HCT116 (cell line): ENCODE results near the gene CT45A10. TPM values are rescaled to one million over a fixed set of nuclear protein-coding genes. Genes with fewer than 3 reads are reported as not detected.
"Not testable (repeated sequence)": the region's sequence is repeated elsewhere in the genome, so short reads cannot be mapped to it uniquely, and the experiment has no call there.

Source experiments
- ATAC-seq: fragments of 200-7000 bp; cut with Tn5 transposase; 2 replicates; pipeline ENCODE4 v1.9.1; 2020; ENCODE audit warnings: mild to moderate bottlenecking, moderate library complexity
- BruUV-seq: library from RNA; stranded (reverse); fragments of 400-500 nt; replicated peaks from 2 replicates; lab custom pipeline; 2021; lab: Mats Ljungman, UMichigan
- CTCF ChIA-PET: fragments of 300-600 bp; sonication (Branson Sonifier 250); formaldehyde crosslinking; loops from one replicate; lab custom pipeline; 2021; ENCODE audit warnings: antibody characterized with exemption; lab: Charles Lee
- POLR2A ChIA-PET: fragments of 300-600, 350-600 bp; sonication (Branson Sonifier 250); formaldehyde crosslinking; loops from one replicate; lab custom pipeline; 2021; ENCODE audit warnings: antibody characterized with exemption; lab: Charles Lee
- RAD21 ChIA-PET, 2 experiments: fragments of 300-600 bp; sonication (Branson Sonifier 250); formaldehyde crosslinking; loops; one replicate each; lab custom pipeline; 2023; ENCODE audit warnings: low total read pairs in 2 of 2; ENCODE audit not compliant: uncharacterized antibody in 2 of 2, unreplicated experiment in 2 of 2, low non-redundant PET in 1 of 2; lab: Charles Lee
- DNase-seq: peaks from one replicate; pipeline ENCODE4 v3.0.0-alpha.2; 2010; ENCODE audit warnings: low read depth, low spot score
- H2AFZ ChIP-seq: fragments of 200-600 bp; shearing (Covaris generic), sonication (generic); 2 replicates; pipeline ENCODE4 v1.6.1; 2017; ENCODE audit warnings: low read depth, mixed run types, mixed read lengths, antibody characterized with exemption, low read length; ENCODE audit not compliant: poor library complexity, severe bottlenecking
- H3K27ac ChIP-seq: 2 replicates; pipeline ENCODE4 v1.5.1; 2012; ENCODE audit warnings: low read depth, low read length
- H3K27me3 ChIP-seq: fragments of 200-600 bp; sonication (generic); 2 replicates; pipeline ENCODE4 v1.6.1; 2016; ENCODE audit warnings: mixed run types, low read length, mixed read lengths; ENCODE audit not compliant: insufficient read depth
- H3K36me3 ChIP-seq, 2 experiments: fragments of 200-500 bp in 1 of 2; fragments of 200-600 bp in 1 of 2; sonication (Bioruptor generic) in 1 of 2; sonication (generic) in 1 of 2; 2 replicates each; pipeline versions ENCODE4 v1.5.1 to v1.6.1; 2014 to 2016; ENCODE audit warnings: low read length in 2 of 2, inconsistent platforms in 1 of 2, mixed read lengths in 1 of 2, mixed run types in 1 of 2; ENCODE audit not compliant: insufficient read depth in 2 of 2, control insufficient read depth in 1 of 2
- H3K4me1 ChIP-seq, 2 experiments: fragments of 200-600 bp in 1 of 2; sonication (generic) in 1 of 2; 2 replicates each; pipeline versions ENCODE4 v1.5.1 to v1.6.1; 2012 to 2017; ENCODE audit warnings: low read length in 2 of 2, inconsistent platforms in 1 of 2, mild to moderate bottlenecking in 1 of 2, mixed read lengths in 1 of 2, mixed run types in 1 of 2, moderate library complexity in 1 of 2; ENCODE audit not compliant: insufficient read depth in 2 of 2, control insufficient read depth in 1 of 2
- H3K4me2 ChIP-seq: fragments of 200-600 bp; sonication (generic); 2 replicates; pipeline ENCODE4 v1.6.1; 2017; ENCODE audit warnings: mixed run types, low read length, mixed read lengths
- H3K4me3 ChIP-seq, 2 experiments: fragments of 200-600 bp in 1 of 2; sonication (generic) in 1 of 2; replicated peaks in 1 of 2; 2 replicates each; pipeline ENCODE4 v1.5.1; 2011 to 2016; ENCODE audit warnings: low read length in 2 of 2, control low read depth in 1 of 2, low read depth in 1 of 2, mild to moderate bottlenecking in 1 of 2, mixed read lengths in 1 of 2, mixed run types in 1 of 2
- H3K79me2 ChIP-seq: fragments of 200-600 bp; sonication (generic); 2 replicates; pipeline ENCODE4 v1.6.1; 2017; ENCODE audit warnings: mild to moderate bottlenecking, mixed run types, low read length, moderate library complexity, mixed read lengths; ENCODE audit not compliant: insufficient read depth
- H3K9ac ChIP-seq: fragments of 200-600 bp; sonication (generic); 2 replicates; pipeline ENCODE4 v1.6.1; 2016; ENCODE audit warnings: low read length, mixed read lengths
- H3K9me2 ChIP-seq: fragments of 200-600 bp; sonication (generic), shearing (Covaris generic); 2 replicates; pipeline ENCODE4 v1.6.1; 2017; ENCODE audit warnings: mixed run types, mild to moderate bottlenecking, moderate library complexity; ENCODE audit not compliant: insufficient read depth
- H3K9me3 ChIP-seq, 2 experiments: fragments of 200-500 bp in 1 of 2; fragments of 200-600 bp in 1 of 2; sonication (Bioruptor generic) in 1 of 2; sonication (generic) in 1 of 2; 2 replicates each; pipeline ENCODE4 v1.6.1; 2014 to 2017; ENCODE audit warnings: low read length in 2 of 2, mixed read lengths in 2 of 2, inconsistent platforms in 1 of 2, low read depth in 1 of 2, mild to moderate bottlenecking in 1 of 2, mixed run types in 1 of 2, moderate library complexity in 1 of 2; ENCODE audit not compliant: control insufficient read depth in 1 of 2, insufficient read depth in 1 of 2
- H4K20me1 ChIP-seq: fragments of 200-600 bp; sonication (generic), shearing (Covaris generic); 2 replicates; pipeline ENCODE4 v1.6.1; 2017; ENCODE audit warnings: mixed run types, mild to moderate bottlenecking, moderate library complexity; ENCODE audit not compliant: insufficient read depth
- EGR1 ChIP-seq: IDR thresholded peaks from 2 replicates; pipeline ENCODE4 v1.6.1; 2012; ENCODE audit warnings: low read depth
- RAD21 ChIP-seq: IDR thresholded peaks from 2 replicates; pipeline ENCODE4 v1.6.1; 2012; ENCODE audit warnings: low read depth, mild to moderate bottlenecking
- SRF ChIP-seq: IDR thresholded peaks from 2 replicates; pipeline ENCODE4 v1.6.1; 2012; ENCODE audit warnings: low read depth
- ZFX ChIP-seq: fragments of 450-650 bp; IDR thresholded peaks from 2 replicates; pipeline ENCODE4 v1.6.1; 2017
- ZNF274 ChIP-seq: fragments of 200-500 bp; sonication (Bioruptor generic); IDR thresholded peaks from 2 replicates; pipeline ENCODE4 v1.6.1; 2014; ENCODE audit warnings: mild to moderate bottlenecking, low read depth, low read length, inconsistent platforms
- intact Hi-C: fragments of 100-400 bp; cut with micrococcal nuclease; formaldehyde crosslinking; loops from 2 replicates; pipeline ENCODE4 v1.10.0; 2022
- total RNA-seq: library from RNA; stranded (reverse); gene quantifications from one replicate; pipeline ENCODE4 v1.2.1, GENCODE V29; 2021; ENCODE audit not compliant: unreplicated experiment
- TF ChIP-seq, protein P1 (sequence below): IDR thresholded peaks from 2 replicates; pipeline ENCODE4 v1.6.1; 2012
- TF ChIP-seq, protein P2 (sequence below), 3 experiments: fragments of 200-600 bp in 1 of 3; sonication (generic) in 1 of 3; IDR thresholded peaks in 2 of 3; conservative IDR thresholded peaks in 1 of 3; 2 replicates each; pipeline ENCODE4 v1.5.1; 2012 to 2017; ENCODE audit warnings: low read depth in 2 of 3, low read length in 2 of 3, antibody characterized with exemption in 1 of 3, borderline replicate concordance in 1 of 3, control low read depth in 1 of 3, mild to moderate bottlenecking in 1 of 3, mixed read lengths in 1 of 3, mixed run types in 1 of 3, moderate library complexity in 1 of 3; ENCODE audit not compliant: insufficient read depth in 1 of 3

CT45A10 gene
- total RNA-seq, 1 experiment from 2014 or later = not detected

DNA sequence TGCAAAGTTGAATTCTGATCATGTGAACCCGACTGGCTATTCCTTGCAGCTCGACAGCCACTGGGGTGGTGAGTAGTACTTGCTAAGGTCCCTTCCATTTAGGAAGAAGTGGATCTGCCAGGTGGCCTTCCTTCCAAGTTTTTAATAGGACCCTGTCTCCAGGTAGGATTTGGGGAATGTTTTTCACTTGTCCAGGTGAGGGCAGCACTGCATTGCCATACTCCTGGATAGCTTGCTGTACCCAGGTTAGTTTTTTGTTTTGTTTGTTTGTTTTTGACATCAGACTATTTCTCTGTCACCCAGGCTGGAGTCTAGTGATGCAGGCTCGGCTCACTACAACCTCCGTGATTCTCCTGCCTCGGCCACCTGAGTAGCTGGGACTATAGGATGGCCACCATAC lies 30.1 kb upstream of the CT45A10 start:
- RAD21 ChIA-PET = no interaction called here
- TF ChIP-seq, protein P1, sequence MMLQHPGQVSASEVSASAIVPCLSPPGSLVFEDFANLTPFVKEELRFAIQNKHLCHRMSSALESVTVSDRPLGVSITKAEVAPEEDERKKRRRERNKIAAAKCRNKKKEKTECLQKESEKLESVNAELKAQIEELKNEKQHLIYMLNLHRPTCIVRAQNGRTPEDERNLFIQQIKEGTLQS = no peak
- no peak for TF ChIP-seq EGR1
- no peak for TF ChIP-seq SRF
- TF ChIP-seq ZNF274 = no peak
- TF ChIP-seq, protein P2, sequence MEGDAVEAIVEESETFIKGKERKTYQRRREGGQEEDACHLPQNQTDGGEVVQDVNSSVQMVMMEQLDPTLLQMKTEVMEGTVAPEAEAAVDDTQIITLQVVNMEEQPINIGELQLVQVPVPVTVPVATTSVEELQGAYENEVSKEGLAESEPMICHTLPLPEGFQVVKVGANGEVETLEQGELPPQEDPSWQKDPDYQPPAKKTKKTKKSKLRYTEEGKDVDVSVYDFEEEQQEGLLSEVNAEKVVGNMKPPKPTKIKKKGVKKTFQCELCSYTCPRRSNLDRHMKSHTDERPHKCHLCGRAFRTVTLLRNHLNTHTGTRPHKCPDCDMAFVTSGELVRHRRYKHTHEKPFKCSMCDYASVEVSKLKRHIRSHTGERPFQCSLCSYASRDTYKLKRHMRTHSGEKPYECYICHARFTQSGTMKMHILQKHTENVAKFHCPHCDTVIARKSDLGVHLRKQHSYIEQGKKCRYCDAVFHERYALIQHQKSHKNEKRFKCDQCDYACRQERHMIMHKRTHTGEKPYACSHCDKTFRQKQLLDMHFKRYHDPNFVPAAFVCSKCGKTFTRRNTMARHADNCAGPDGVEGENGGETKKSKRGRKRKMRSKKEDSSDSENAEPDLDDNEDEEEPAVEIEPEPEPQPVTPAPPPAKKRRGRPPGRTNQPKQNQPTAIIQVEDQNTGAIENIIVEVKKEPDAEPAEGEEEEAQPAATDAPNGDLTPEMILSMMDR (IDR thresholded peaks at IDR 0.05 in 2 of 3, conservative IDR thresholded peaks at IDR 0.05 in 1 of 3; ENCODE audit: borderline replicate concordance in 1 of 3, insufficient read depth in 1 of 3, low read depth in 2 of 3, low read length in 2 of 3) = peak; percentile 31 to 49 (median 45); a peak in 5 of 6 replicates
- no peak for TF ChIP-seq ZFX
- TF ChIP-seq RAD21 = peak; percentile 37
- no peaks in the 10 kb centered on the region for H3K9me2 ChIP-seq
- H3K27ac ChIP-seq = no peak overlapping the region
- no peaks in the 10 kb centered on the region for H3K36me3 ChIP-seq
- no peak overlapping the region for H2AFZ ChIP-seq
- no peak overlapping the region for H3K4me2 ChIP-seq
- no peaks in the 10 kb centered on the region for H4K20me1 ChIP-seq
- DNase-seq (peak; percentile 7), ATAC-seq (peak; percentile 70)
- H3K79me2 ChIP-seq = no peaks in the 10 kb centered on the region
- CTCF ChIA-PET = interaction anchor here (1.1 to 1.6 kb wide), 2 partner anchors 9 to 300 kb away, joined by 3 to 5 read pairs; no protein-coding TSS in a partner anchor
- H3K4me1 ChIP-seq = no peaks in the 10 kb centered on the region
- no peaks in the 10 kb centered on the region for H3K9me3 ChIP-seq
- no peak overlapping the region for H3K9ac ChIP-seq
- H3K27me3 ChIP-seq = no peaks in the 10 kb centered on the region
- no TSS peak for BruUV-seq
- H3K4me3 ChIP-seq = no peak overlapping the region
- intact Hi-C loops = no loop called here
- POLR2A ChIA-PET = no interaction called here

DNA sequence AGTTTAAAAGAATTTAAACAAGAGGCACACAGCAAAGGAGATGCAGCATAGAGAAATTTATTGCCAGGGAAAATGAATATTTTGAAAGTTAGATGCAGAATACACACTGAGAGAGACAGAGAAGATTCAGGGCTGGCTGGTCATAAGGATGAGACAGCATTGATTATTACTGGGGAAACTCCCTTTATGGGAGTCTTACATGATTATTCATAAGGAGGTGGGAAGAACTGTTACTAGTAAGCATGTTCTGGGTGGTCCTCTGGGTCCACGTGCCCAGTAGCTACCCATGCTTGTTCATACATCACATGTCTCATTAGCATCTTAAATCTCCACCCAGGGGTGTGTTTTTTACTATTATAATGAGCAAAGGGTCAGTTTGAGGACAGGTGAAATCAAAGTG lies 27.3 kb upstream of the CT45A10 start:
- H4K20me1 ChIP-seq, H3K9me3 ChIP-seq, H3K27ac ChIP-seq, DNase-seq, H3K4me3 ChIP-seq, POLR2A ChIA-PET, H3K9ac ChIP-seq, H3K36me3 ChIP-seq, RAD21 ChIA-PET, H3K27me3 ChIP-seq, H3K79me2 ChIP-seq, H3K4me2 ChIP-seq, H3K4me1 ChIP-seq, CTCF ChIA-PET, H3K9me2 ChIP-seq, intact Hi-C loops, ATAC-seq, BruUV-seq, H2AFZ ChIP-seq: not testable (repeated sequence)
